Measurements from ENCODE around the gene VPS51. TPM values are rescaled to one million over a fixed set of nuclear protein-coding genes. Genes with fewer than 3 reads are reported as not detected.
"Not testable (repeated sequence)": the region's sequence is repeated elsewhere in the genome, so short reads cannot be mapped to it uniquely, and the experiment has no call there.

The VPS51 gene
- total and polyA plus RNA-seq, 2 of the 13 experiments (the other 11 are each of a cell fraction or from before 2014, with no cell fraction given) = 76.3 to 90.6 TPM

- WGBS (ENCODE audit: low lambda C conversion rate) = 97% methylated on average over 18 of the region's 18 CpGs
- H4K20me1 ChIP-seq (ENCODE audit: insufficient read depth, low read length); FAIRE-seq; H3K4me2 ChIP-seq (ENCODE audit: low read depth, low read length); ATAC-seq; H3K27ac ChIP-seq (ENCODE audit: extremely low read length, insufficient read depth, low read length); in situ Hi-C loops (cut with HindIII; ENCODE audit: extremely low pct_ligation_motif_present, low pct_unique_long_range_greater_than_20kb); H3K4me3 ChIP-seq (replicated peaks in 1 of 3; ENCODE audit: insufficient read depth in 1 of 3, low read depth in 2 of 3, low read length in 3 of 3); DNase-seq (ENCODE audit: low spot score); H3K27me3 ChIP-seq (ENCODE audit: control insufficient read depth in 1 of 2, insufficient read depth in 2 of 2, low read length in 2 of 2); H3K9ac ChIP-seq (ENCODE audit: insufficient read depth, low read depth, low read length); intact Hi-C loops (cut with micrococcal nuclease; ENCODE audit: unreplicated experiment); H2AFZ ChIP-seq (ENCODE audit: low read length); H3K9me3 ChIP-seq (ENCODE audit: low read length); BruUV-seq (replicated peaks); CTCF ChIA-PET (ENCODE audit: low intra/inter-chr PET ratio, low total read pairs): not testable (repeated sequence)
- TF ChIP-seq ZBTB33 (CRISPR knock-in tag; IDR thresholded peaks at IDR 0.05) (peak; percentile 55; the same call in 1 of the 2 replicates), FOSL1 (CRISPR knock-in tag; IDR thresholded peaks at IDR 0.05; ENCODE audit: borderline replicate concordance) (0 out of 2 replicates have a peak, but pooled peaks have one; percentile 8), CEBPB (IDR thresholded peaks at IDR 0.05; ENCODE audit: borderline replicate concordance, low read depth, low read length) (peak; percentile 57; the same call in 1 of the 2 replicates), ZNF12 (CRISPR knock-in tag; IDR thresholded peaks at IDR 0.05) (0 out of 2 replicates have a peak, but pooled peaks have one; percentile 28)
- Histone ChIP-seq H3K36me3 (replicated peaks in 1 of 2; ENCODE audit: control insufficient read depth in 1 of 2, insufficient read depth in 2 of 2, low read length in 2 of 2) (peaks cover 7 to 23% of the 10 kb centered on the region in 2 experiments; a peak in 4 of 5 replicates), H3K4me1 (ENCODE audit: insufficient read depth, low read length) (peaks cover 46% of the 10 kb centered on the region), H3K79me2 (ENCODE audit: insufficient read depth, low read length) (peaks cover 35% of the 10 kb centered on the region)
- POLR2A ChIA-PET = interaction anchor here (1.3 to 4.9 kb wide), 6 partner anchors 9 to 63 kb away, joined by 3 to 72 read pairs (median 8); partner anchors contain the start of genes CAPN1, SPDYC and SYVN1
Observed at GRCh38 chr11:65118891-65119669, 23.1 kb downstream of the VPS51 start.

GRCh38 chr11:65119670-65119995, 23.6 kb downstream of the VPS51 start:
- Histone ChIP-seq H3K27ac (ENCODE audit: extremely low read length, insufficient read depth, low read length) (no peak overlapping the region), H3K27me3 (ENCODE audit: control insufficient read depth in 1 of 2, insufficient read depth in 2 of 2, low read length in 2 of 2) (no peaks in the 10 kb centered on the region; a peak in 1 of 5 replicates), H3K79me2 (ENCODE audit: insufficient read depth, low read length) (peaks cover 40% of the 10 kb centered on the region), H3K9ac (ENCODE audit: insufficient read depth, low read depth, low read length) (no peak overlapping the region), H3K36me3 (replicated peaks in 1 of 2; ENCODE audit: control insufficient read depth in 1 of 2, insufficient read depth in 2 of 2, low read length in 2 of 2) (peaks cover 7 to 28% of the 10 kb centered on the region in 2 experiments; a peak in 4 of 5 replicates), H3K4me2 (ENCODE audit: low read depth, low read length) (no peak overlapping the region), H3K4me1 (ENCODE audit: insufficient read depth, low read length) (peaks cover 49% of the 10 kb centered on the region), H3K9me3 (ENCODE audit: low read length) (no peaks in the 10 kb centered on the region), H4K20me1 (ENCODE audit: insufficient read depth, low read length) (no peaks in the 10 kb centered on the region), H3K4me3 (replicated peaks in 1 of 3; ENCODE audit: insufficient read depth in 1 of 3, low read depth in 2 of 3, low read length in 3 of 3) (no peak overlapping the region), H2AFZ (ENCODE audit: low read length) (no peak overlapping the region)
- ChIA-PET CTCF (ENCODE audit: low intra/inter-chr PET ratio, low total read pairs) (no interaction called here), POLR2A (interaction anchor here (1.3 to 4.9 kb wide), 4 partner anchors 9 to 48 kb away, joined by 3 to 72 read pairs (median 8); partner anchors contain the start of gene SPDYC)
- FAIRE-seq (no peak), DNase-seq (ENCODE audit: low spot score) (no peak), ATAC-seq (no peak)
- TF ChIP-seq ZNF496 (CRISPR knock-in tag; IDR thresholded peaks at IDR 0.05; ENCODE audit: insufficient replicate concordance) = no peak
- TF ChIP-seq ZNF3 (CRISPR knock-in tag; IDR thresholded peaks at IDR 0.05) = no peak
- no peak for TF ChIP-seq TMF1 (CRISPR knock-in tag; IDR thresholded peaks at IDR 0.05; ENCODE audit: low read depth)
- intact Hi-C loops (cut with micrococcal nuclease; ENCODE audit: unreplicated experiment) = no loop called here
- in situ Hi-C loops (cut with HindIII; ENCODE audit: extremely low pct_ligation_motif_present, low pct_unique_long_range_greater_than_20kb) = no loop called here
- no TSS peak for BruUV-seq (replicated peaks)
